GM12878 (cell line): ENCODE results near the gene RTP3. TPM values are rescaled to one million over a fixed set of nuclear protein-coding genes. Genes with fewer than 3 reads are reported as not detected.

Source experiments
- ATAC-seq: fragments of 200-7000 bp; cut with Tn5 transposase; 3 replicates; pipeline ENCODE4 v1.9.1; 2020; ENCODE audit warnings: mild to moderate bottlenecking, moderate library complexity
- BruUV-seq: library from RNA; stranded (reverse); fragments of 400-500 nt; replicated peaks from 2 replicates; lab custom pipeline; 2021; lab: Mats Ljungman, UMichigan
- CTCF ChIA-PET: fragments of 300-600 bp; sonication (Branson Sonifier 250); formaldehyde crosslinking; extraction: SDS; loops from one replicate; lab custom pipeline; 2021; ENCODE audit warnings: inconsistent platforms; lab: Yijun Ruan, JAX
- POLR2A ChIA-PET: fragments of 350-600 bp; formaldehyde crosslinking; extraction: SDS; loops from one replicate; lab custom pipeline; 2021; ENCODE audit warnings: inconsistent platforms; lab: Charles Lee
- RAD21 ChIA-PET: fragments of 300-600 bp; sonication (Branson Sonifier 250); formaldehyde crosslinking; loops from one replicate; lab custom pipeline; 2023; ENCODE audit warnings: antibody characterized with exemption; ENCODE audit not compliant: unreplicated experiment; lab: Charles Lee
- SMC1A ChIA-PET: fragments of 300-600 bp; sonication (Branson Sonifier 250); formaldehyde crosslinking; loops from one replicate; lab custom pipeline; 2023; ENCODE audit not compliant: unreplicated experiment, uncharacterized antibody; lab: Charles Lee
- DNase-seq: peaks from one replicate; pipeline ENCODE4 v3.0.0-alpha.2; 2011; ENCODE audit warnings: low read depth, low spot score
- FAIRE-seq: peaks from 3 replicates; lab custom pipeline; 2011; peaks lifted over from hg19 to GRCh38; lab: Jason Lieb, UNC
- H2AFZ ChIP-seq: 2 replicates; pipeline ENCODE4 v1.6.0; 2011; ENCODE audit warnings: low read depth, low read length, control low read depth; ENCODE audit not compliant: control insufficient read depth
- H3K27ac ChIP-seq: 2 replicates; pipeline ENCODE4 v1.5.1; 2011; ENCODE audit warnings: control low read depth; ENCODE audit not compliant: control insufficient read depth, insufficient read depth
- H3K27me3 ChIP-seq, 2 experiments: replicated peaks in 1 of 2; 2 replicates each; pipeline versions ENCODE4 v1.6.0 to v1.6.1; 2011; ENCODE audit warnings: low read length in 1 of 2; ENCODE audit not compliant: control insufficient read depth in 2 of 2, insufficient read depth in 2 of 2
- H3K36me3 ChIP-seq, 2 experiments: 2 replicates each; pipeline ENCODE4 v1.5.1; 2011; ENCODE audit warnings: low read length in 1 of 2; ENCODE audit not compliant: control insufficient read depth in 2 of 2, insufficient read depth in 2 of 2
- H3K4me1 ChIP-seq: 2 replicates; pipeline ENCODE4 v1.6.1; 2011; ENCODE audit warnings: mild to moderate bottlenecking, low read length, moderate library complexity, mixed read lengths; ENCODE audit not compliant: control insufficient read depth, insufficient read depth
- H3K4me2 ChIP-seq: 2 replicates; pipeline ENCODE4 v1.6.0; 2011; ENCODE audit warnings: control low read depth; ENCODE audit not compliant: control insufficient read depth, insufficient read depth
- H3K4me3 ChIP-seq: fragments of 200-600 bp; sonication (generic); 2 replicates; pipeline ENCODE4 v1.5.1; 2016
- H3K79me2 ChIP-seq: 2 replicates; pipeline ENCODE4 v1.6.0; 2011; ENCODE audit warnings: low read length; ENCODE audit not compliant: control insufficient read depth, insufficient read depth
- H3K9ac ChIP-seq: 2 replicates; pipeline ENCODE4 v1.8.0; 2011; ENCODE audit warnings: low read length, control low read depth, mixed read lengths; ENCODE audit not compliant: control insufficient read depth, insufficient read depth
- H3K9me3 ChIP-seq: replicated peaks from 3 replicates; pipeline ENCODE4 v1.5.1; 2011; ENCODE audit warnings: mild to moderate bottlenecking, low read length; ENCODE audit not compliant: control insufficient read depth, insufficient read depth
- H4K20me1 ChIP-seq: 2 replicates; pipeline ENCODE4 v1.6.0; 2011; ENCODE audit not compliant: control insufficient read depth, insufficient read depth
- BRCA1 ChIP-seq: IDR thresholded peaks from 2 replicates; pipeline ENCODE4 v1.6.1; 2011; ENCODE audit warnings: low read depth, low read length, improper control_type of control experiment
- FOS ChIP-seq: IDR thresholded peaks from 3 replicates; pipeline ENCODE4 v1.6.1; 2011; ENCODE audit warnings: borderline replicate concordance; ENCODE audit not compliant: insufficient read length; ENCODE audit errors: extremely low read depth
- IKZF2 ChIP-seq, 2 experiments: fragments of 450-650 bp; IDR thresholded peaks; 2 replicates each; pipeline ENCODE4 v1.6.1; 2017; ENCODE audit warnings: mild to moderate bottlenecking in 2 of 2, moderate library complexity in 2 of 2
- RB1 ChIP-seq: fragments of 450-650 bp; formaldehyde crosslinking; IDR thresholded peaks from 2 replicates; pipeline ENCODE4 v1.6.1; 2017; ENCODE audit warnings: mild to moderate bottlenecking, borderline replicate concordance
- RCOR1 ChIP-seq: conservative IDR thresholded peaks from 2 replicates; pipeline ENCODE4 v1.6.1; 2012; ENCODE audit warnings: low read depth, low read length, improper control_type of control experiment
- RELB ChIP-seq: fragments of 450-650 bp; IDR thresholded peaks from 2 replicates; pipeline ENCODE4 v1.6.1; 2017; ENCODE audit warnings: low read depth, mild to moderate bottlenecking, moderate library complexity
- SREBF2 ChIP-seq: IDR thresholded peaks from 2 replicates; pipeline ENCODE4 v1.6.1; 2012; ENCODE audit warnings: mild to moderate bottlenecking, low read length
- ZNF24 ChIP-seq: fragments of 450-650 bp; IDR thresholded peaks from 2 replicates; pipeline ENCODE4 v1.6.1; 2017; ENCODE audit warnings: antibody characterized with exemption, mild to moderate bottlenecking
- WGBS: methylation state at CpG from one replicate; pipeline ENCODE4 v1.1.6; 2016; ENCODE audit warnings: low lambda C conversion rate; ENCODE audit not compliant: insufficient replicate concordance, insufficient coverage; ENCODE audit errors: missing lambda C conversion rate; 5-methylcytosine and 5-hydroxymethylcytosine counted together
- in situ Hi-C: fragments of 300-500 bp; cut with MboI; formaldehyde crosslinking; loops from 9 replicates; pipeline ENCODE4 v1.14.3; 2018; ENCODE audit warnings: mixed read lengths
- intact Hi-C: fragments of 100-400 bp; cut with micrococcal nuclease; formaldehyde crosslinking; loops from one replicate; pipeline ENCODE4 v1.14.2; 2022; ENCODE audit not compliant: unreplicated experiment
- polyA plus RNA-seq, 11 experiments: library from polyadenylated mRNA; depleted of rRNA in 4 of 11; unstranded in 6 of 11; stranded (reverse) in 5 of 11; fragments of >200 nt; fragmentation: Nextera tagmentation in 4 of 11; fragmentation: Illumina TruSeq in 1 of 11; extraction: Ambion mirVana in 4 of 11; extraction: Trizol in 1 of 11; gene quantifications; 1 replicate in 1 of 11; 2 replicates in 10 of 11; pipeline versions ENCODE4 v1.2.1 to v1.2.3, GENCODE V29; 2011 to 2016; ENCODE audit warnings: inconsistent platforms in 2 of 11, missing spikeins in 2 of 11, low read depth in 1 of 11
- total RNA-seq, 4 experiments: library from RNA; depleted of rRNA in 3 of 4; stranded (reverse); fragments of >200 nt in 3 of 4; fragmentation: Illumina TruSeq in 1 of 4; extraction: Trizol in 1 of 4; gene quantifications; 2 replicates each; pipeline versions ENCODE4 v1.2.1 to v1.2.3, GENCODE V29; 2013 to 2021
- TF ChIP-seq, protein P1 (sequence below): IDR thresholded peaks from 2 replicates; pipeline ENCODE4 v1.6.1; 2012; ENCODE audit warnings: low read depth, low read length, improper control_type of control experiment

The RTP3 gene
- total and polyA plus RNA-seq, 10 of the 15 experiments (the other 5 are each of a cell fraction or from before 2014, with no cell fraction given), result 0.06 TPM; not detected in 9

DNA sequence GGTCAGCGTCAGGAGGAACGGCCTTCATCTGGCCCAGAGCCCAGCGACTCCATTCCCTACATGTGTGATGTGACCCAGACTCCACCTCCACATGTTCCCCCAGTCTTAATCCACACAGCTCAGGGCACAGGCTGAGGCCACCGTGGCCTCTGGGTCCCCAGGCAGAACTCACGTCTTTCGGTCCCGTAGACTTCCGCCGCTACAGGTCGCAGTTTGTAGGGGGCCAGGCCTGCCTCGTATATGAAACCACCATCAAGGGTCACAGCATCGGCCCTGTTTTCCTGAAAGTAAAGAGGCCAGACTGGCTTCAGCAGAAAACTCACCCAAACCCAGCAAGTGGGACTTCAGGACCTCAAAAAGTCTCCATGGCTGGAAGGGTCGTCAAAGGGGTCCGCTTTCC, 41.7 kb upstream of the RTP3 start:
- DNase-seq (no peak), FAIRE-seq (no peak), ATAC-seq (no peak)
- Histone ChIP-seq H3K79me2 (no peaks in the 10 kb centered on the region), H3K9ac (no peak overlapping the region), H3K4me2 (no peak overlapping the region), H3K27me3 (peaks cover 1 to 2% of the 10 kb centered on the region in 2 experiments; a peak in 1 of 4 replicates), H3K9me3 (no peaks in the 10 kb centered on the region; the same call in 2 of the 3 replicates), H3K4me1 (no peaks in the 10 kb centered on the region), H3K4me3 (no peak overlapping the region), H3K27ac (no peak overlapping the region), H3K36me3 (no peaks in the 10 kb centered on the region), H4K20me1 (no peaks in the 10 kb centered on the region), H2AFZ (no peak overlapping the region)
- in situ Hi-C loops (no loop called here), intact Hi-C loops (no loop called here)
- WGBS, result 55% methylated on average over 14 of the region's 14 CpGs
- BruUV-seq, result no TSS peak
- TF ChIP-seq RB1, result no peak
- no peak for TF ChIP-seq IKZF2 (IDR thresholded peaks at IDR 0.05)
- no peak for TF ChIP-seq BRCA1
- no peak for TF ChIP-seq RCOR1
- no peak for TF ChIP-seq SREBF2
- TF ChIP-seq RELB, result no peak
- no peak for TF ChIP-seq ZNF24
- TF ChIP-seq FOS, result no peak
- TF ChIP-seq, protein P1, sequence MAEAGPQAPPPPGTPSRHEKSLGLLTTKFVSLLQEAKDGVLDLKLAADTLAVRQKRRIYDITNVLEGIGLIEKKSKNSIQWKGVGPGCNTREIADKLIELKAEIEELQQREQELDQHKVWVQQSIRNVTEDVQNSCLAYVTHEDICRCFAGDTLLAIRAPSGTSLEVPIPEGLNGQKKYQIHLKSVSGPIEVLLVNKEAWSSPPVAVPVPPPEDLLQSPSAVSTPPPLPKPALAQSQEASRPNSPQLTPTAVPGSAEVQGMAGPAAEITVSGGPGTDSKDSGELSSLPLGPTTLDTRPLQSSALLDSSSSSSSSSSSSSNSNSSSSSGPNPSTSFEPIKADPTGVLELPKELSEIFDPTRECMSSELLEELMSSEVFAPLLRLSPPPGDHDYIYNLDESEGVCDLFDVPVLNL, result no peak
- ChIA-PET CTCF (no interaction called here), POLR2A (no interaction called here), RAD21 (no interaction called here), SMC1A (no interaction called here)
